ENCODE measurements around the gene SUSD3.

DNA sequence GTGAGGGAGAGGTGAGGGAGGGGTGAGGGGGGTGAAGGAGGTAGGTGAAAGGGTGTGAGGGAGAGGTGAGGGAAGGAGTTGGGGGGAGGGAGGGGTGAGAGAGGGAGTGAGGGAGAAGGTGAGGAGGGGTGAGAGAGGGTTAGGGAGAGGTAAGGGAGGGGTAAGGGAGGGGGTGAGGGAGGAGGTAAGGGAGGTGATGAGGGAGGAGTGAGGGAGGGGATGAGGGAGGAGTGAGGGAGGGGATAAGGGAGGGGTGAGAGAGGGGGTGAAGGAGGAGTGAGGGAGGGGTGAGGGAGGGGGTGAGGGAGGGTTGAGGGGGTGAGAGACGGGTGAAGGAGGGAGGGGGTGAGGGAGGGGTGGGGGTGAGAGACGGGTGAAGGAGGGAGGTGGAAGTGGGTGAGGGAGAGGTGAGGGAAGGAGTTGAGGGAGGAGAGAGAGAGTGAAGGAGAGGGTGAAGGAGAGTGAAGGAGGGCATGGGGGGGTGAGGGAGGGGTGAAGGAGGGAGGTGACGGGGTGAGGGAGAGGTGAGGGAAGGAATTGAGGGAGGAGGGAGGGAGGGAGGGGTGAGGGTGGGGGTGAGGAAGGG, 57.1 kb downstream of the SUSD3 start:
- TF ChIP-seq POLR2A (IDR thresholded peaks at IDR 0.05) = no peak
- TF ChIP-seq, protein P1, sequence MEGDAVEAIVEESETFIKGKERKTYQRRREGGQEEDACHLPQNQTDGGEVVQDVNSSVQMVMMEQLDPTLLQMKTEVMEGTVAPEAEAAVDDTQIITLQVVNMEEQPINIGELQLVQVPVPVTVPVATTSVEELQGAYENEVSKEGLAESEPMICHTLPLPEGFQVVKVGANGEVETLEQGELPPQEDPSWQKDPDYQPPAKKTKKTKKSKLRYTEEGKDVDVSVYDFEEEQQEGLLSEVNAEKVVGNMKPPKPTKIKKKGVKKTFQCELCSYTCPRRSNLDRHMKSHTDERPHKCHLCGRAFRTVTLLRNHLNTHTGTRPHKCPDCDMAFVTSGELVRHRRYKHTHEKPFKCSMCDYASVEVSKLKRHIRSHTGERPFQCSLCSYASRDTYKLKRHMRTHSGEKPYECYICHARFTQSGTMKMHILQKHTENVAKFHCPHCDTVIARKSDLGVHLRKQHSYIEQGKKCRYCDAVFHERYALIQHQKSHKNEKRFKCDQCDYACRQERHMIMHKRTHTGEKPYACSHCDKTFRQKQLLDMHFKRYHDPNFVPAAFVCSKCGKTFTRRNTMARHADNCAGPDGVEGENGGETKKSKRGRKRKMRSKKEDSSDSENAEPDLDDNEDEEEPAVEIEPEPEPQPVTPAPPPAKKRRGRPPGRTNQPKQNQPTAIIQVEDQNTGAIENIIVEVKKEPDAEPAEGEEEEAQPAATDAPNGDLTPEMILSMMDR (IDR thresholded peaks at IDR 0.05) = no peak
